ENCODE results near the gene TEX101. TPM values are rescaled to one million over a fixed set of nuclear protein-coding genes. Genes with fewer than 3 reads are reported as not detected.

The TEX101 gene
- total RNA-seq, 1 experiment from 2014 or later = not detected

- no peak for DNase-seq (ENCODE audit: low read depth, low spot score)
- POLR2A ChIA-PET = interaction anchor here (0.9 kb wide), 1 partner anchor 10 kb away, joined by 3 read pairs; no protein-coding TSS in a partner anchor
- H3K36me3 ChIP-seq (ENCODE audit: control insufficient read depth, insufficient read depth, low read length) = no peaks in the 10 kb centered on the region
- CTCF ChIA-PET = interaction anchor here (0.6 to 1.4 kb wide), 3 partner anchors 17 to 56 kb away, joined by 3 to 9 read pairs (median 3); no protein-coding TSS in a partner anchor
- peaks cover 3% of the 10 kb centered on the region; the same call in 1 of the 2 replicates for H3K4me1 ChIP-seq (ENCODE audit: control insufficient read depth, insufficient read depth, low read length)
- TF ChIP-seq POLR2AphosphoS5 (IDR thresholded peaks at IDR 0.05; ENCODE audit: low read depth, low read length) = no peak
- TF ChIP-seq TCF7L2 (IDR thresholded peaks at IDR 0.05; ENCODE audit: low read depth, low read length) = no peak
- TF ChIP-seq CTCF (IDR thresholded peaks at IDR 0.05) = no peak
- TF ChIP-seq REST (IDR thresholded peaks at IDR 0.05; ENCODE audit: insufficient read depth in 1 of 2, low read depth in 2 of 2, low read length in 1 of 2) = no peak
- no peak for TF ChIP-seq SIN3A (IDR thresholded peaks at IDR 0.05; ENCODE audit: borderline replicate concordance, insufficient read depth, low read depth, low read length)
- peak; percentile 71 for ATAC-seq
- BruUV-seq (replicated peaks) = no TSS peak
- peak overlapping the region; percentile 57 to 72 for H3K4me3 ChIP-seq (ENCODE audit: low read depth in 2 of 2, low read length in 2 of 2)
- in situ Hi-C loops (cut with HindIII; ENCODE audit: low pct_unique_long_range_greater_than_20kb, low sequenced_read_pairs) = no loop called here
- intact Hi-C loops (cut with micrococcal nuclease; ENCODE audit: unreplicated experiment) = no loop called here
- no peaks in the 10 kb centered on the region for H3K9me3 ChIP-seq (ENCODE audit: control insufficient read depth, insufficient read depth, low read depth, low read length)
- H3K27me3 ChIP-seq (ENCODE audit: control insufficient read depth, insufficient read depth, low read length) = no peaks in the 10 kb centered on the region
- H3K27ac ChIP-seq (ENCODE audit: low read length) = no peak overlapping the region; the same call in 1 of the 2 replicates
Measured at GRCh38 chr19:43464134-43464775, 49.6 kb downstream of the TEX101 start.

GRCh38 chr19:43465468-43466120 lies 50.9 kb downstream of the TEX101 start, which contains the start of gene LYPD3:
LYPD3 (minus strand) TSS chr19:43465608; CDS start chr19:43465571, 37 bp downstream.
- intact Hi-C loops (cut with micrococcal nuclease; ENCODE audit: unreplicated experiment) (no loop called here), in situ Hi-C loops (cut with HindIII; ENCODE audit: low pct_unique_long_range_greater_than_20kb, low sequenced_read_pairs) (no loop called here)
- no peaks in the 10 kb centered on the region for H3K9me3 ChIP-seq (ENCODE audit: control insufficient read depth, insufficient read depth, low read depth, low read length)
- DNase-seq (ENCODE audit: low read depth, low spot score) = no peak
- TF ChIP-seq POLR2AphosphoS5 (IDR thresholded peaks at IDR 0.05; ENCODE audit: low read depth, low read length) = no peak
- TF ChIP-seq TCF7L2 (IDR thresholded peaks at IDR 0.05; ENCODE audit: low read depth, low read length) = no peak
- TF ChIP-seq CTCF (IDR thresholded peaks at IDR 0.05) = no peak
- TF ChIP-seq SIN3A (IDR thresholded peaks at IDR 0.05; ENCODE audit: borderline replicate concordance, insufficient read depth, low read depth, low read length) = no peak
- no peak for TF ChIP-seq REST (IDR thresholded peaks at IDR 0.05; ENCODE audit: insufficient read depth in 1 of 2, low read depth in 2 of 2, low read length in 1 of 2)
- peaks cover 3% of the 10 kb centered on the region; the same call in 1 of the 2 replicates for H3K4me1 ChIP-seq (ENCODE audit: control insufficient read depth, insufficient read depth, low read length)
- no TSS peak for BruUV-seq (replicated peaks)
- H3K27me3 ChIP-seq (ENCODE audit: control insufficient read depth, insufficient read depth, low read length) = no peaks in the 10 kb centered on the region
- ChIA-PET CTCF (interaction anchor here (0.7 kb wide), 1 partner anchor 358 kb away, joined by 5 read pairs; no protein-coding TSS in a partner anchor), POLR2A (no interaction called here)
- ATAC-seq = no peak
- peak within 1 kb of the TSS; percentile 57 to 72; a peak in 3 of 4 replicates for H3K4me3 ChIP-seq (ENCODE audit: low read depth in 2 of 2, low read length in 2 of 2)
- H3K36me3 ChIP-seq (ENCODE audit: control insufficient read depth, insufficient read depth, low read length) = no peaks in the 10 kb centered on the region
- no peak within 1 kb of the TSS for H3K27ac ChIP-seq (ENCODE audit: low read length)

Data from Panc1 (cell line).